Central memory CD8-positive, alpha-beta T cell (primary cell): ENCODE data around the gene DCAF15.

Source experiments
- ATAC-seq: fragments of 150-1000 bp; cut with Tn5 transposase; replicated peaks from 2 replicates; pipeline ENCODE4 v1.10.0; 2022; ENCODE audit warnings: mild to moderate bottlenecking, moderate FRiP score, moderate number of reproducible peaks; ENCODE audit not compliant: poor library complexity, severe bottlenecking; ENCODE audit errors: extremely low read depth
- DNase-seq, 2 donors: peaks; one replicate each; pipeline ENCODE4 v3.0.0; 2021; ENCODE audit warnings: low spot score in 2 of 2
- H3K27ac Mint-ChIP-seq: one replicate; pipeline ENCODE4 v1.8.0; 2022; ENCODE audit warnings: low read depth, mild to moderate bottlenecking, moderate library complexity, mixed read lengths
- H3K27me3 Mint-ChIP-seq: one replicate; pipeline ENCODE4 v1.8.0; 2022; ENCODE audit warnings: mixed read lengths
- H3K36me3 Mint-ChIP-seq: one replicate; pipeline ENCODE4 v1.8.0; 2022; ENCODE audit warnings: mild to moderate bottlenecking, moderate library complexity, mixed read lengths; ENCODE audit not compliant: insufficient read depth
- H3K4me1 Mint-ChIP-seq: one replicate; pipeline ENCODE4 v1.8.0; 2022; ENCODE audit warnings: mixed read lengths
- H3K4me3 Mint-ChIP-seq: one replicate; pipeline ENCODE4 v1.8.0; 2022; ENCODE audit warnings: mild to moderate bottlenecking, moderate library complexity, mixed read lengths
- H3K9me3 Mint-ChIP-seq: one replicate; pipeline ENCODE4 v1.8.0; 2022; ENCODE audit warnings: mixed read lengths

The DCAF15 gene

GRCh38 chr19:13935765-13936510, 16.4 kb upstream of the DCAF15 start:
- no peak overlapping the region for H3K4me3 Mint-ChIP-seq
- H3K9me3 Mint-ChIP-seq: no peaks in the 10 kb centered on the region
- peaks cover 6% of the 10 kb centered on the region for H3K4me1 Mint-ChIP-seq
- H3K27ac Mint-ChIP-seq: no peak overlapping the region
- no peaks in the 10 kb centered on the region for H3K27me3 Mint-ChIP-seq
- DNase-seq: no peak
- no peak for ATAC-seq
- H3K36me3 Mint-ChIP-seq: peaks cover 1% of the 10 kb centered on the region

DNA sequence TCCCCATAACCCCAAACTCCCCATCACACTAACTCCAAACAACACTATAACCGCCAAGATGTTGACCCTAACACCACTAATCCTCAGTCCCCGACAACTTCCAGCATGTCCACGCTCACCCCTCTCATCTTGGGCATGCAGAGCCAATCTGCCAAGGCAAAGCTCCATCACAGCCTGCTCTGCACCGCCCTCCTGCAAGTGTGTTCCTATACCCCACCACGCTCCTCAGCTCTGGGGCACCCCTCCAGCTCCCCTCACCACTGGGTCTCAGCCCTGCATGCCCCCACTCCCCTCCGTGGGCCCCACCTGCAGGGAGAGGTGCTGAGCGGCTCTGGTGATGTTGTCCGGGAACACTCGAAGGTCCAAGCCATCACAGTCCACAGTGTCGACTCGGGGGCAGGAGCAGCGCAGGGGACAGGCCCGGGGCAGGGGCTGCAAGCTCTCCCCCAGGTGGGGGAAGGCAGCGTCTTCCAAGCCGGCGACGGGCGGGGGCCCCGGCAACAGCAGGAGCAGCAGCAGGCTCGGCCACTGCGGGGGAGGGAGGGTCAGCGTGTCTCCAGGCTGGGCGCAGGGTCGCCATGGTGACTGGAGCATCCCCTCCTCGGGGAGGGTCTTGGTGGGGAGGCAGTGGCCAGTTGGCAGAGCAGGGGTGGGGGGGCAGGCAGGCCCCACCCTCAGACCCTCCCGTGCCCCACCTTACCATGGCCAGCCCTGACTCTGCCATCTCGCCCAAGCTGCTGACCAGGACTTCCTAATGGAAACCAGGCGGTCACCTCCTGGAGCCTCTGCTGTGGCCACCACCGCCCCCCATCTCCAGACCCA, 14.6 kb upstream of the DCAF15 start:
- ATAC-seq (no peak), DNase-seq (no peak)
- H3K9me3 Mint-ChIP-seq: no peaks in the 10 kb centered on the region
- H3K27ac Mint-ChIP-seq: no peak overlapping the region
- peaks cover 6% of the 10 kb centered on the region for H3K4me1 Mint-ChIP-seq
- H3K4me3 Mint-ChIP-seq: no peak overlapping the region
- H3K27me3 Mint-ChIP-seq: no peaks in the 10 kb centered on the region
- H3K36me3 Mint-ChIP-seq: peaks cover 1% of the 10 kb centered on the region

DNA sequence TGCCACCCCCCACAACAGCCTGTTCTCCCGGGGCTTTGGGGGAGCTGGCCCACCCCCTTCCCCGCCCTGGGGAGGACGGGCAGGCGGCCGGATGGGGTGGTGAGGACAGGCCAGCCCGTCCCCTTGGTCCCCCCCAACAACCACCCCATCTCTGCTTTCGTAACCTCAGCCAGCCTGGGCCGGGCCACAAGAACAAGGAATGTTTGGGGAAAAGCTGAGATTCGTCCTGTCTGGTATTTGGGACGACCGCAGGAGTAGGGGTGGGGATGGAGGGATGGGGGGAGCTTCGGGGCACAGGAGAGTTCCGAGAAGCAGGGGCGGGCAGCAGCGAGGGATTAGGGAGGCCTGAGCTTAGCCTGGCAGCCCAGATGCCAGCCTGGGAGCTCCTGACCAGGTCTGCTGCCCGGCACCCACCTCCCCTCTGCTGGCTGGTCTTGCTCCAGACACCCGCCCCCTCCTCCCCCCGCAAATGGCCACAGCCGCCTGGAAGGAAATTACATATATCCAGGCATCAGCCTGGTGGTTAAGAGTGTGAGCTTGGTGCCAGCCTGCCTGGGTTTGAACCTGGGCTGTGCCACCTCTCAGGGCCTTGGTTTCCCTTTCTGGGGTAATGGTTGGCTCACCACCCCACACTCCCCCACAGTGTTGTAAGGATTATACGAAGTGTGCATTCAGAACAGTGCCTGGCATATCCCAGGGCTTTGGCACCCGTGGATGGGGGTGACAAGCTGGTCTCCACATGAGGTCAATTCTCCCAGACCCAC, 13.8 kb upstream of the DCAF15 start, which contains the start of gene PODNL1:
Gene PODNL1, minus strand, starts transcription at position 117 of the 764 bp plus-strand sequence. CDS start 236 bp downstream, outside the sequence.
- Mint-ChIP-seq H3K27ac (no peak within 1 kb of the TSS), H3K36me3 (peaks cover 1% of the 10 kb centered on the region)

DNA sequence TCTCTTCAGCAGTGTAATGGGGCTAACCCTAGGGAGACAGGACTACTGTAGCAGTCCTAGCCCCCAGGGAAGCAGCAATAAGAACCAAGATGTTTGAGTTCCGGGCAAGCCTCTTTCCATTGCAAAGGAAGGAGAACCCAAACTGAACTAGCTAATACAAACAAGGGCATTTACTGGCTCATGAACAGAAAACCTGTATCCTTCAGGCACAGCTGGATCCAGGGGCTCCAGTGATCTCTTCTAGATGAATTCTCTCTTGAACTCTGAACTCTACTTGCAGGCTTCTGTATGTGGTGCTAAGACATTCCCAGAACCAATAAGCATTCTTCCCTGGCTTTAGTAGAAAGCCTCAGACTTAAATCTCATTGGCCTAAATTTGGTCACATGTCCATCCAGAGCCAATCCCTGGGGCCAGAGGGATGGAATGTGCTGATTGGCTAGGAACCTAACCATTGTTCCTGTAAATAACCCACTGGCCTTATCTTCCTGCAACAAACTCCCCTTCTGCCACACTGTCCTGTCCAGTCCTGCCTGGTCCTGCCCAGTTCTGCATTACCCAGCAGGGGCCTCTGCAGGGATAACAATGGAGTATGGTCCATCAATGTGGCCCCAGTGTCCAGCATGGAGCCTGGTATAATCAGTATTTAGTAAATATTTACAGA, 10.2 kb upstream of the DCAF15 start:
- Mint-ChIP-seq H3K9me3 (no peaks in the 10 kb centered on the region), H3K27me3 (no peaks in the 10 kb centered on the region), H3K27ac (no peak overlapping the region), H3K36me3 (peaks cover 1% of the 10 kb centered on the region), H3K4me3 (no peak overlapping the region), H3K4me1 (no peaks in the 10 kb centered on the region)
- ATAC-seq (no peak), DNase-seq (no peak)

More for the DNA sequence above, 13.8 kb upstream of the DCAF15 start, which contains the start of gene PODNL1:
- no peak for ATAC-seq
- Mint-ChIP-seq H3K4me3 (no peak within 1 kb of the TSS), H3K4me1 (peaks cover 6% of the 10 kb centered on the region), H3K9me3 (no peaks in the 10 kb centered on the region), H3K27me3 (no peaks in the 10 kb centered on the region)
- no peak for DNase-seq

- DNase-seq (no peak), ATAC-seq (no peak)
- H3K36me3 Mint-ChIP-seq: no peaks in the 10 kb centered on the region
- no peaks in the 10 kb centered on the region for H3K27me3 Mint-ChIP-seq
- no peaks in the 10 kb centered on the region for H3K4me1 Mint-ChIP-seq
- no peaks in the 10 kb centered on the region for H3K9me3 Mint-ChIP-seq
- H3K4me3 Mint-ChIP-seq: no peak overlapping the region
- H3K27ac Mint-ChIP-seq: no peak overlapping the region
Measured at GRCh38 chr19:13946414-13946813, 5.9 kb upstream of the DCAF15 start.

DNA sequence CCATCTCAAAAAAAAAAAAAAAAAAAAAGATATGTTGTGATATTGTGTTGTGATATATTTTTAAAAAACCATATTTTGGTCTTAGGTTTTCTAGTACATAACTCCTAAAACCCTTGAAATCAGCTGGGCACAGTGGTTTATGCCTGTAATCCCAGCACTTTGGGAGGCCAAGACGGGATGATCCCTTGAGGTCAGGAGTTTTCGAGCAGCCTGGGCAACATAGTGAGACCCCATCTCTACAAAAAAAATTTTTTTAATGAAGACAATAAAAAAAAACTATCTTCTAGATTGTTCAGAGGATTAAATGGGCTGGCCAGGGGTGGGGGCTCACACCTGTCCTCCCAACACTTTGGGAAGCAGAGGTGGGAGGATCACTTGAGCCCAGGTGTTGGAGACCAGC, 1.3 kb upstream of the DCAF15 start:
- DNase-seq (no peak), ATAC-seq (no peak)
- Mint-ChIP-seq H3K9me3 (no peaks in the 10 kb centered on the region), H3K4me1 (peaks cover 23% of the 10 kb centered on the region), H3K27ac (no peak overlapping the region), H3K36me3 (peaks cover 13% of the 10 kb centered on the region), H3K4me3 (no peak overlapping the region), H3K27me3 (no peaks in the 10 kb centered on the region)

DNA sequence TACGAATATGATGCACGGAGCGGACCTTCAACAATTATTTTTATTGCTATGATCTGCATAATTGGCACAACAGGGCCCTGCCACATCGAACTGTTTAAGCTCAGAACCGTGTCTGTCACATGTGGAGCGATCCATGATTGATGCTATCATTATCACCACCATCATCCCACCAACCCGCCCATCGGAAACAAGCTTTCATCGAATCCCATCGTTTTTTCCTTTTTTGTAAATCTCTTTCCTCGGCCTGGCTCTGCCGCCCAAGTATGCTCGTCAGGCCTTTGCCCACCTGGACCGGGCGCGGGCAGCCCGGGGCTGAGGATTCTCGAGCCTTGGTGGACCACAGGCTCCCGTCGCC, 533 bp upstream of the DCAF15 start:
- no peaks in the 10 kb centered on the region for H3K27me3 Mint-ChIP-seq
- peak; percentile 4 for ATAC-seq
- peaks cover 23% of the 10 kb centered on the region for H3K4me1 Mint-ChIP-seq

DNA sequence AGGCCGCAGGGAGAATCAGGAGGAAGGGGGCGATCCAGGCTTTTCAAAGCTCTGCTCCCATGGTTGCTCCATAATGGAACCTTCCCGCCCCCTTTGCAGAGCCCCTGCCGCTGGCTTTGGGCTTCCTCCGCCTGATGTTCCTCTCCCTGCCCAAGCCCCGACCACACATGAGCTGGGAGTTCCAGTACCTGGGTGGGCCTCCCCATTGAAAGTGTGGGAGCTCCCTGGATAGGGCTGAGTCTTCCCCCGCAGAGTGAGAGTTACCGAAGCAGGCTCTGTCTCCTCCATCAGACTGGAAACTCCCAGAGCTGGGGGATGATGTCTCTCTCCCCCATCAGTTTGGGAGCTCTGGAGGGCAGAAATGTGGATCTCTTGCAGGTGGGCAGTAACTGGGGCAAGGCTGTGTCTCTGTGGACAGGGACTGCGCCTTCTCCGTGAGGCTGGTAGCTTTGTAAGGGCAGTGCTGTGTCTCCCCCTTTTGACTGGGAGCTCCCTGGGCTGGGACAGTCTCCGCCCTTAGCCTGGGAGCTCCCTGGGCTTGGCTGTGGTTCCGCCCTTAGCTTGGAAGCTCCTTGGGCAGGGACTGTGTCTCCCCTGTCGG, 722 bp downstream of the DCAF15 start:
- H3K4me3 Mint-ChIP-seq: peak overlapping the region; percentile 97
- DNase-seq (peak in 1 of 2 donors; percentile 15), ATAC-seq (no peak)
- H3K4me1 Mint-ChIP-seq: peaks cover 23% of the 10 kb centered on the region
- no peaks in the 10 kb centered on the region for H3K27me3 Mint-ChIP-seq
- peak overlapping the region; percentile 97 for H3K27ac Mint-ChIP-seq
- no peaks in the 10 kb centered on the region for H3K9me3 Mint-ChIP-seq
- peaks cover 19% of the 10 kb centered on the region for H3K36me3 Mint-ChIP-seq

More for the DNA sequence above, 533 bp upstream of the DCAF15 start:
- H3K4me3 Mint-ChIP-seq: peak overlapping the region; percentile 97
- peaks cover 13% of the 10 kb centered on the region for H3K36me3 Mint-ChIP-seq
- no peak for DNase-seq
- peak overlapping the region; percentile 97 for H3K27ac Mint-ChIP-seq
- no peaks in the 10 kb centered on the region for H3K9me3 Mint-ChIP-seq

DNA sequence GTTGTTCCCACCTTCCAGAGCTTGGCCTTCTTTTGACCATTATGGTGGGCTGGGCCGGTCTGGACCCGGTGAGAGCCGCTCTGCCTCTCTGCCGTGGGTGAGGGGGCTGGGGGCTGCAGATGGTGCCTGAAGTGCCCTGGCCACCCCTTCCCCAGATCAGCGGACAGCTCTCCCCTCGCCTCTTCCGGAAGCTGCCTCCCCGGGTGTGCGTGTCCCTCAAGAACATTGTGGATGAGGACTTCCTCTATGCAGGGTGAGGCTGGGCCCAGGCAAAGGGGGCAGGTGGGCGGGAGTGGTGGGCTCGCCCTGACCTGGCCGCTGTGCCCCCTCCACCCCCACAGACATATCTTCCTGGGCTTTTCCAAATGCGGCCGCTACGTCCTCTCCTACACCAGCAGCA, 1.9 kb downstream of the DCAF15 start:
- no peaks in the 10 kb centered on the region for H3K27me3 Mint-ChIP-seq
- H3K4me3 Mint-ChIP-seq: peak overlapping the region; percentile 97
- ATAC-seq (no peak), DNase-seq (no peak)
- no peak overlapping the region for H3K27ac Mint-ChIP-seq
- no peaks in the 10 kb centered on the region for H3K9me3 Mint-ChIP-seq
- peaks cover 23% of the 10 kb centered on the region for H3K4me1 Mint-ChIP-seq
- H3K36me3 Mint-ChIP-seq: peaks cover 27% of the 10 kb centered on the region

GRCh38 chr19:13955662-13956364, 3.5 kb downstream of the DCAF15 start:
- no peaks in the 10 kb centered on the region for H3K9me3 Mint-ChIP-seq
- no peak overlapping the region for H3K4me3 Mint-ChIP-seq
- no peak for ATAC-seq
- no peak for DNase-seq
- H3K36me3 Mint-ChIP-seq: peaks cover 29% of the 10 kb centered on the region
- no peak overlapping the region for H3K27ac Mint-ChIP-seq
- no peaks in the 10 kb centered on the region for H3K27me3 Mint-ChIP-seq
- H3K4me1 Mint-ChIP-seq: peaks cover 23% of the 10 kb centered on the region

GRCh38 chr19:13956365-13956744, 4.0 kb downstream of the DCAF15 start:
- Mint-ChIP-seq H3K27ac (no peak overlapping the region), H3K27me3 (no peaks in the 10 kb centered on the region), H3K36me3 (peaks cover 34% of the 10 kb centered on the region), H3K4me3 (no peak overlapping the region), H3K9me3 (no peaks in the 10 kb centered on the region), H3K4me1 (peaks cover 23% of the 10 kb centered on the region)
- ATAC-seq: no peak
- no peak for DNase-seq
